Retina (tissue), 1 donor: ENCODE measurements around the gene TSC2.

ENCODE experiments used
- DNase-seq: peaks from one replicate; pipeline ENCODE4 v3.0.0-alpha.2; 2016

The TSC2 gene

DNA sequence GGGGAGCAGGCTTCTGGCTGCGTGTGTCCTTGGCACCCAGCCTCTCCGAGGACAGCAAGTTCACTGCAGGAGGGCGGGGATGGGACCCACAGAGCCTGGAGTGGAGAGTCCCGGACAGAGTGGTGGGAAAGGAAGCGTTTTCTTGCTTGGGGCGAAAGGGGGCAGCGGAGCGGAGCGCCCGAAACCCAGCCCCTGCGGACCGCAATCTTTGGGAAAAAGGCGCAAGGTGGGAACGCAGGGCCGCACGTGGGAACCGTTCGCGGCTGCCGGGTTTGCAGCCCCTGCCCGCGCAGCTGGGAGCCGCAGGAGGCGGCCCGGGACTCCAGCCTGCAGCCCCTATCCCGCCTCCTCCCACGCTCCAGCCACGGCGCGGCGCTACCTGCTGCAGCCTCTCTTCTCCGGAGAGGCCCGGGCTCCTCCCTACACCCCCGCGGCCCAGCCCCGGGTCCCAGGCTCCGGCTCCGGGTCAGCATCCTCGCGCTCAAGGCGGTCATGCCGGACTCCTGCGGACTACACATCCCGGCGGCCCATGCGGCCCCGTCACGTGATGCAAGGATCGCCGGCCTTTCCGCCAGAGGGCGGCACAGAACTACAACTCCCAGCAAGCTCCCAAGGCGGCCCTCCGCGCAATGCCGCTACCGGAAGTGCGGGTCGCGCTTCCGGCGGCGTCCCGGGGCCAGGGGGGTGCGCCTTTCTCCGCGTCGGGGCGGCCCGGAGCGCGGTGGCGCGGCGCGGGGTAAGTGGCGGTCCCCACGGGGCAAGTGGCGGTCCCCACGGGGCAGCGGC lies at the start of gene TSC2, which contains the start of gene NTHL1:
TSS of gene TSC2 (plus strand) at position 656 of the 786 bp plus-strand sequence. CDS start 631 bp downstream, outside the sequence.
TSS of gene NTHL1 (minus strand) at position 505 of the 786 bp plus-strand sequence. CDS start at position 494, 11 bp downstream.
- DNase-seq, result peak; percentile 98

- no peak for DNase-seq
Observed at GRCh38 chr16:1998360-1998835, 49.4 kb upstream of the TSC2 start.

- no peak for DNase-seq
Observed at GRCh38 chr16:1998852-1999801, 48.7 kb upstream of the TSC2 start.

DNA sequence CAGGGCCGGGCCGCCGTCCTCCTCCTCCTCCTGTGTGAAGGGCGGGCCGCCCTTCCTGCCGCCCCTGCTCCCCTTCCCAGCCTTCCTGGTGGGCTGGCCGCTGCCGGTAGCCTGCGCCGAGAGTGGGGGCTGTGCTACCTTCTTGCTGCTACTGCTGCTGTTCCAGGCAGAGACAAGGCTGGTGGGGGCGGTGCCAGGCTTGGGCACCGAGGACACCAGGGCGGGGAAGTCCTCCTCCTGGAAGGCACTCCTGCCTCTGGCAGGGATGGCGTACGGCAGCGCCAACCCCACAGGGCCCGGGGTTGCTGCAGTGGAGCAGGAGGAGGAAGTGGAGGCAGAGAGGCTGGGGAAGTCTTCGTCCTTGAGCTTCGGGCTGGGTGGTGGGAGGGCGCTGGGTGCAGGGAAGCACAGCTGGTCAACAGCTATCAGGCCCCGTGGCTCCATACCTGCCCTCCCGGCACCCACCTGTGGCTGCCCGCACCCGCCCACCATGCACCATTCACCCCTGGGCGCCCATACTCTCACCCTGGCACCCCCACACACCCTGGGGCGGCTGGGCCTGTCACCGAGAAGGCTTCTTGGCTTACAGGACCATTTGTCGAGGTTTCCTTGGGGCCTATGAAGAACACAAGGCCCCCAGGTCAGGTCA lies 47.8 kb upstream of the TSC2 start:
- no peak for DNase-seq

GRCh38 chr16:2001035-2001434 lies 46.8 kb upstream of the TSC2 start:
- DNase-seq, result no peak

DNA sequence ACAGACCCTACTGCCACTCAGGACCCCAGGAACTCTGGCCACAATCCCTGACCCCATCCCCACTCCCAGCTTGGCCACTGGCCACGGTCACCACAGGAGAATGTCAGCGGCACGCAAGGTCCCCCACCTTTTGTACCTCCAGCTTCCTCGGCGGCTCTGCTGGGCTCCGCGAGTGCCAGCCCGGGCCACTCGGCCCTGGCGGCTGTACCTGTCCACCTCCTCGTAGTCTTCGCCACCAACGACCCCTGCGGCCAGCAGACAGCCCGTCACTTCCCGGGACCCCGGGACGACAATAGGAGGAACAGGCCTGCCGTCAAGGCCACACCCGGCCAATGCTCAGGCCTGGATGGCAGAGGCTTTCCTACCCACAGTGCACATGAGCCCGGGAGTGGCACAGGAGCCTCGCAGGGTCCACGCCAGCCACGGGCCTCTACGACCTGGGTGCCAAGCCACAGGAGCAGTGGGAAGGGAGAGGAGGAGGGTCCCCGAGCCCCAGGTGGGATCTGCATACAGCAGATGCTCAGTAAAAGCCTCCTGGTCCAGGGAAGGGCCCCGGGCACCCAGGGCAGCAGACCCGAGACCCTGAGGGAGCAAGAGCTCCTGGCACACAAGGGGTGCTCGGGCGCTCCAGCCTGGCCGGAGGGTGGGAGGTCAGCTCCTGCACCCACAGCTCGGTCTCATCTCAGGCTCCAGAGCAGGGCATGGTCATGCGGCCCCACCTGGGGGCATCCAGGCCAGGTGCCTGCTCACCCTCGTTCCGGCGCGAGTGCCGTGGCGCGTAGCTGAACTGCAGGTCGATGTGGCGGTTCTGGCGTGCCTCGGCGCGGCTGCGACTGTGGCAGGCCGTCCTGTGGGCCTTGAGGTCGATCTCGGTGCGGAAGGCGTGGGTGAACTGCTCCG lies 46.1 kb upstream of the TSC2 start:
- no peak for DNase-seq

GRCh38 chr16:2002406-2003230 lies 45.2 kb upstream of the TSC2 start:
- DNase-seq, result no peak

GRCh38 chr16:2003231-2003826 lies 44.5 kb upstream of the TSC2 start:
- DNase-seq, result no peak

- DNase-seq, result peak; percentile 92
Observed at GRCh38 chr16:2003827-2004641, 43.8 kb upstream of the TSC2 start.

DNA sequence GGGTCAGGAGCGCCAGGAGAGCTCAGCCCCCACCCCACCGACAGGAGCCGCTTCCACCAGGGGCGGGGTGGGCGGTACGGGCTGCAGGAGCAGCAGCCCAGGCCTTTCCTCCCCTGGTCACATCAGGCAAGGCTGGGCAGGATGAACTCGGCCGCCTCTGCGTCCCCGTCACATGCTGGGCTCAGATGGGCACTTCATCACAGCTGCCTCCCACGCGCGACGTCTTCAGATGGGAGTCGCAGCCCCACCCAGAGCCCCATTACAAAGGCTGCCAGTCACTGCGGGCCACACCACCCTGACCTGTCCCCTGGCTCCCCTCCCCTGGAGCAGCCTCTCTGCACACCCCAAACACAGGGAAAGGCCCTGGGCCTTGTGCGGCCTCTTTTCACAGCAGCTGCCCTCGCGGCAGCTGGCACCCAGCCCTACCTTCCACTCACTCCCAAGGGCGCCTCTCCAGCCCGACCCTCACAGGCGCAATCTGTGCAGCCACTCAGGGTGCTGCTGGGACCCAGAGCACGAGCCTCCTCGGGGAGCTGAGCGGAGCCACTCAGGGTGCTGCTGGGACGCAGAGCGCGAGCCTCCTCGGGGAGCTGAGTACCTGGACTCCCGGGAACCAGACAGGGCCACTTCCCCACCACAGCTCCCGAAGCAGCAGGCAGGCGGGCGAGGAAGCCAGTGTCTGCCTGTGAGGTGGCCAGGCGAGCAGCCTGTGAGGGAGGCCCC lies 42.8 kb upstream of the TSC2 start:
- DNase-seq, result no peak

- DNase-seq, result no peak
Observed at GRCh38 chr16:2005646-2006045, 42.1 kb upstream of the TSC2 start.

- DNase-seq, result no peak
Observed at GRCh38 chr16:2006317-2006716, 41.5 kb upstream of the TSC2 start.

- DNase-seq, result no peak
Observed at GRCh38 chr16:2007081-2007836, 40.5 kb upstream of the TSC2 start.

DNA sequence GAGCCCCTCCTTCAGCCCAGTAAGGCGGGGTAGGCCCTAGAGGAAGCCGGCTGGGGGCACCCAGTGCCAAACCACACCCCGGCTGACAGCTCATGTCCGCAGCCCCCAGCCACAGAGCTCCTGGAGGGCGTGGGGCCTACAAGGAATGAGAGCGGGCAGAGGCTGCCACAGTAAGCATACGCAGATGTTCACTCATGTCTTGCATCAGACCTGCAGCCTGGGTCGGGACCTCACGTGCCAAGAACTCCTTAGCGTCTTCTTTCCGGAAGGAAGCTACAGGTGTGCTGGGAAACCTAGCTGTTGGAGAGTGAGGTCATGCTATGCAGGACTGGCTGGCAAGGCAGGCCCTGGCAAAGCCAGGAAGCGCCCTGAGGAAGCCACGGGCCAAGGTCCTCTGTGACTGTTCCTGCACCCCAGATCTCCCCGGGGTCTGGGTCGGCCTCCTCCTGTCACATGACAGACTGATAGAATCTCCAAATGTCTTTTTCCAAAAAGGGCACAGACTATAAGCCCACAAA lies 39.7 kb upstream of the TSC2 start:
- no peak for DNase-seq

GRCh38 chr16:2008631-2009163 lies 39.1 kb upstream of the TSC2 start:
- DNase-seq, result no peak

- no peak for DNase-seq
Observed at GRCh38 chr16:2009164-2009711, 38.5 kb upstream of the TSC2 start.
